ENCODE data around the gene NFATC1.
A peak's percentile ranks its signal among the peaks of the same experiment; 100 is the strongest.

Gene NFATC1

GRCh38 chr18:79424880-79425568 lies 29.3 kb downstream of the NFATC1 start:
- DNase-seq, result no peak

- no peak for DNase-seq
Measured at GRCh38 chr18:79425569-79425886, 29.8 kb downstream of the NFATC1 start.

GRCh38 chr18:79426376-79427300 lies 30.9 kb downstream of the NFATC1 start:
- no peak for DNase-seq

- DNase-seq, result no peak
Measured at GRCh38 chr18:79427368-79428225, 31.9 kb downstream of the NFATC1 start.

- DNase-seq, result no peak
Measured at GRCh38 chr18:79428287-79428686, 32.6 kb downstream of the NFATC1 start.

- DNase-seq, result no peak
Measured at GRCh38 chr18:79429381-79429780, 33.7 kb downstream of the NFATC1 start.

- no peak for DNase-seq
Measured at GRCh38 chr18:79429785-79430281, 34.1 kb downstream of the NFATC1 start.

GRCh38 chr18:79432376-79433120 lies 36.8 kb downstream of the NFATC1 start:
- no peak for DNase-seq

GRCh38 chr18:79433431-79433830 lies 37.7 kb downstream of the NFATC1 start:
- DNase-seq, result no peak

- DNase-seq, result peak; percentile 32 to 70
Measured at GRCh38 chr18:79434607-79435401, 39.1 kb downstream of the NFATC1 start.

GRCh38 chr18:79436556-79437275 lies 41.0 kb downstream of the NFATC1 start:
- DNase-seq, result no peak

- DNase-seq, result no peak
Measured at GRCh38 chr18:79438089-79438897, 42.6 kb downstream of the NFATC1 start.

GRCh38 chr18:79438898-79439627 lies 43.3 kb downstream of the NFATC1 start:
- no peak for DNase-seq

GRCh38 chr18:79439628-79440023 lies 43.9 kb downstream of the NFATC1 start:
- no peak for DNase-seq

- DNase-seq, result no peak
Measured at GRCh38 chr18:79440316-79441110, 44.8 kb downstream of the NFATC1 start.

- no peak for DNase-seq
Measured at GRCh38 chr18:79441420-79441819, 45.7 kb downstream of the NFATC1 start.

GRCh38 chr18:79442508-79443221 lies 46.9 kb downstream of the NFATC1 start:
- DNase-seq, result no peak

GRCh38 chr18:79445221-79445620 lies 49.5 kb downstream of the NFATC1 start:
- no peak for DNase-seq

Measured in NCI-H2081 (cell line).